ENCODE measurements around the gene NDUFA11.

The NDUFA11 gene

DNA sequence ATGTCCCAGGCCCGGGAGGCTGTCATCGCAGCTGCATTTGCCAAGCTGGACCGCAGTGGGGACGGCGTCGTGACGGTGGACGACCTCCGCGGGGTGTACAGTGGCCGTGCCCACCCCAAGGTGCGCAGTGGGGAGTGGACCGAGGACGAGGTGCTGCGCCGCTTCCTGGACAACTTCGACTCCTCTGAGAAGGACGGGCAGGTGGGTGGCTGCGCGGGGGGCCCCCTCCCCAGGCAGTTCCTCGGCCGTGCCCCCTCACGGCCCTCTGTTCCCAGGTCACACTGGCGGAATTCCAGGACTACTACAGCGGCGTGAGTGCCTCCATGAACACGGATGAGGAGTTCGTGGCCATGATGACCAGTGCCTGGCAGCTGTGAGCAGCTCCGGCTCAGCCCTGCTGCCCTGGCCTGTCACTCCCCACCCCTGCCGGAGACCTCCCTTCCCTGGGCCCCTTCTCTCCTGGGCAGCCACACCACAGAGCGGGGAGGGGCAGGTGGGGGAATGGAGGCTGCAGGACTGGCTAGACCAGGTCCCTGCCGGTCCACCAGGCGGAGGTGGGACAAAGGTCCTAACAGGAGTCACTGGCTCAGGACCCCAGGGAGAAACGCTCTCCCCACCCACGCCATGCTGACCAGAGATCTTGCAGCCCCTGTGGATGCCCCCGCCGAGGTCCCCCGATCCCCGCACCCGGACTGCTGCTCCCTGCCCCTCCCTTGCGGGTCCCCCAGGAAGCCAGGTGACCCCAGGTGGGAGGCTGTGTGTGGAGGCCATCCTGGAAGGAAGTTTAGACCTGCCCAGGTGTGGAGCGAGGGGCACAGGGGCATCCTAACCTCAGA lies 11.6 kb upstream of the NDUFA11 start:
- no peak for DNase-seq (ENCODE audit: low spot score)
- TF ChIP-seq, protein P1, sequence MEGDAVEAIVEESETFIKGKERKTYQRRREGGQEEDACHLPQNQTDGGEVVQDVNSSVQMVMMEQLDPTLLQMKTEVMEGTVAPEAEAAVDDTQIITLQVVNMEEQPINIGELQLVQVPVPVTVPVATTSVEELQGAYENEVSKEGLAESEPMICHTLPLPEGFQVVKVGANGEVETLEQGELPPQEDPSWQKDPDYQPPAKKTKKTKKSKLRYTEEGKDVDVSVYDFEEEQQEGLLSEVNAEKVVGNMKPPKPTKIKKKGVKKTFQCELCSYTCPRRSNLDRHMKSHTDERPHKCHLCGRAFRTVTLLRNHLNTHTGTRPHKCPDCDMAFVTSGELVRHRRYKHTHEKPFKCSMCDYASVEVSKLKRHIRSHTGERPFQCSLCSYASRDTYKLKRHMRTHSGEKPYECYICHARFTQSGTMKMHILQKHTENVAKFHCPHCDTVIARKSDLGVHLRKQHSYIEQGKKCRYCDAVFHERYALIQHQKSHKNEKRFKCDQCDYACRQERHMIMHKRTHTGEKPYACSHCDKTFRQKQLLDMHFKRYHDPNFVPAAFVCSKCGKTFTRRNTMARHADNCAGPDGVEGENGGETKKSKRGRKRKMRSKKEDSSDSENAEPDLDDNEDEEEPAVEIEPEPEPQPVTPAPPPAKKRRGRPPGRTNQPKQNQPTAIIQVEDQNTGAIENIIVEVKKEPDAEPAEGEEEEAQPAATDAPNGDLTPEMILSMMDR (IDR thresholded peaks at IDR 0.05; ENCODE audit: extremely low read depth, missing control alignments) = no peak

DNA sequence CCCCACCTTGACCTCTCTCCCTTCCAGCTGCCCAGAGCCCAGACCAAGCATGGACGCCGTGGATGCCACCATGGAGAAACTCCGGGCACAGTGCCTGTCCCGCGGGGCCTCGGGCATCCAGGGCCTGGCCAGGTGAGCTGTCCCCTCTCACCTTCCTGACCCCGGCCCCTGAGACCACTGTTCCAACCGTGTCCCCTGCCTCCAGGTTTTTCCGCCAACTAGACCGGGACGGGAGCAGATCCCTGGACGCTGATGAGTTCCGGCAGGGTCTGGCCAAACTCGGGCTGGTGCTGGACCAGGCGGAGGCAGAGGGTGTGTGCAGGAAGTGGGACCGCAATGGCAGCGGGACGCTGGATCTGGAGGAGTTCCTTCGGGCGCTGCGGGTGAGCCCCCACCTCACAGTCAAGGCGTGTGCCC lies 10.8 kb upstream of the NDUFA11 start:
- TF ChIP-seq, protein P1 (IDR thresholded peaks at IDR 0.05; ENCODE audit: extremely low read depth, missing control alignments) = no peak
- no peak for DNase-seq (ENCODE audit: low spot score)

DNA sequence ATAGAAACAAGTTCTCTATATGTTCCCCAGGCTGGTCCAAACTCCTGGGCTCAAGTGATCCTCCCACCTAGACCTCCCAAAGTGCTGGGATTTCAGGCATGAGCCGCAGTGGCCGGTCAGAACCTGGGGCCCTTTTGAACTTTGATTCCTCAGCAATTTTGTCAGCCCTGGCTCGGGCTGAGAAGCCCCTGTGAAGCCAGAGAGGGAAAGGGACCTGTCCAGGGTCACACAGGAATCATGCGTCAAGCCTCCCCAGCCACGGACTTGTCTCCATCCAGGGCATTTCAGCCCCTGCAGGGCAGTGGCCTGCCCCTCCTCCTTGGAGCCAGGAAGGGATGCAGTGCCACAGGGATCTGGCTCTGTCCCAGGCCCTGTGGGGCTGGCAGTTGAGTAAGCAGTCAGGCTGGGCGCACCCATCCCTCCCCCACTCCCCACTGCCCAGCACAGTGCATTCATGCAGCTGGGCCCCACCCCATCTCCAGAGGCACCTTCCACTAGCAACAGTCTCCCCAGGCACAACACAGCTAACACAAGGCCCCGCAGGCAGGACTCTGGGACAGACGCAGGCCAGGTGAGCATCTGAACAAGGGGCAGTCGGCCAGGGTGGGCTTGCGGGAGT lies 10.3 kb upstream of the NDUFA11 start, which contains the start of gene CAPS:
TSS of gene CAPS (plus strand) at position 516 of the 619 bp plus-strand sequence. CDS start 153 bp downstream, outside the sequence.
- DNase-seq (ENCODE audit: low spot score) = no peak
- TF ChIP-seq, protein P1 (IDR thresholded peaks at IDR 0.05; ENCODE audit: extremely low read depth, missing control alignments) = no peak

DNA sequence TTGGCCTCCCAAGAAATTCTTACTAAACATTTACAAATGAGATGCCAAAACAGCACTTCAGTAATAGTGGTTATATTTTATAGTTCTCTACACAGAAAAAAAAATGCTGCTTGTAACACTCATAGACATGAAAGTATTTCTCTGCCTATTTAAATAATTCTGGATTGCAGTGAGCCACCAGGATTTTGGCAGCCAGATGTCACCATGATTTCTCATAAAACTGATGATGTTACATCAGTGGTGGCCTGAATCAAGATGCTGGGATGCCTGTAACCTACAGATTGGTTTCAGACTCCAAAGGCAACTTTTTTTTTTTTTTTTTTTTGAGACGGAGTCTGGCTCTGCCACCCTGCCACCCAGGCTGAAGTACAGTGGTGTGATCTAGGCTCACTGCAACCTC lies 7.8 kb upstream of the NDUFA11 start:
- no peak for DNase-seq (ENCODE audit: low spot score)
- TF ChIP-seq, protein P1 (IDR thresholded peaks at IDR 0.05; ENCODE audit: extremely low read depth, missing control alignments) = no peak

DNA sequence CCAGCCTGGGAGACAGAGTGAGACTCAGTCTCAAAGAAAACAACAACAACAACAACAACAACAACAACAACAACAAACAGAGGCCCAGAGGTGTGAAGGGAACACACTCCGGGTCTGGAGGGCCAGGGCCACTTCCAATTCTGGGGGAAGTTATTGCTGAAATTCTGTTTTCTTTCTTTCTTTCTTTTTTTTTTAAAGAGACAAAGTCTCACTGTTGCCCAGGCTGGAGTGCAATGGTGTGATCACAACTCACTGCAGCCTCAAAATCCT lies 7.0 kb upstream of the NDUFA11 start:
- TF ChIP-seq, protein P1 (IDR thresholded peaks at IDR 0.05; ENCODE audit: extremely low read depth, missing control alignments) = no peak
- DNase-seq (ENCODE audit: low spot score) = no peak

DNA sequence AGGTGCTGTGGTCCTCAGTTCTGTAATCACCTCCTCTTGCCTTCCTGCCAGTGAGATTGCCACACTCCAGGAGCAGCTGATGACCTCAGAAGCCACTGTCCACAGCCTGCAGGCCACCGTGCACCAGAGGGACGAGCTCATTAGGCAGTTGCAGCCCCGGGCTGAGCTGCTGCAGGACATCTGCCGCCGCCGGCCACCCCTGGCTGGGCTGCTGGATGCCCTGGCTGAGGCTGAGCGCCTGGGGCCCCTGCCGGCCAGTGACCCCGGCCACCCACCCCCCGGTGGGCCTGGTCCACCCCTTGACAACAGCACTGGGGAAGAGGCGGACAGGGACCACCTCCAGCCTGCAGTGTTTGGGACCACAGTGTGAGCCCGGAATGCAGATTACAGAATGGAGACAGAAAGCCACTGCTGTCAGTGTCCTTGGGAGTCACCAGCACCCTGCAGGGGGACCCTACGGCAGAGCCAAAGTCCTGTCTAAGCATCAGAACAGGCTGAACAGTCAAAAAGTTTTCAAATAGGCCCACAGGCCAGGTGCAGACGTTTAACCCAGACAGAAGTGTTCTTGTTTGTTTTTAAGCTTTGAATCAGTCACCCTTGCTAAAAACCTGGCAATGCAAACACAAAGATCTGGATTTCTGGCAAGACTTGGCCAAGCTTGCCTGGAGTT lies 5.3 kb upstream of the NDUFA11 start:
- no peak for DNase-seq (ENCODE audit: low spot score)
- TF ChIP-seq, protein P1 (IDR thresholded peaks at IDR 0.05; ENCODE audit: extremely low read depth, missing control alignments) = no peak

DNA sequence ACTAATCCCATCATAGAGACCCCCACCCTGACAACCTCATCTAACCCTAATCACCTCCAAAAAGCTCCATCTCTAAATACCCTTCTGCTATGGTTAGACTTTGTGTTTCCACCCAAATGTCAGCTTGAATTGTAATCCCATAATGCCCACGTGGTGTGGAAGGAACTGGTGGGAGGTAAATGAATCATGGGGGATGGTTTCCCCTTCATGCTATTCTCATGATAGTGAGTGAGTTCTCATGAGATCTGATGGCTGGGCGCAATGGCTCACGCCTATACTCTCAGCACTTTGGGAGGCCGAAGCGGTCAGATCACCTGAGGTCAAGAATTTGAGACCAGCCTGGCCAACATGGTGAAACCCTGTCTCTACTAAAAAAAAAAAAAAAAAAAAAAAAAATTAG lies 3.7 kb upstream of the NDUFA11 start:
- TF ChIP-seq, protein P1 (IDR thresholded peaks at IDR 0.05; ENCODE audit: extremely low read depth, missing control alignments) = no peak
- DNase-seq (ENCODE audit: low spot score) = no peak

Data from GM20000 (cell line).